Raji (cell line): Measurements from ENCODE around the gene TMEM150B.

Experiments used
- POLR2A ChIP-seq: IDR thresholded peaks from 2 replicates; pipeline ENCODE4 v1.6.1; 2011; ENCODE audit warnings: low read depth, low read length, control low read depth; ENCODE audit not compliant: insufficient read depth

TMEM150B gene

GRCh38 chr19:55360902-55361301 is 35.8 kb upstream of the TMEM150B start:
- no peak for TF ChIP-seq POLR2A

GRCh38 chr19:55358943-55359908 is 34.1 kb upstream of the TMEM150B start:
- no peak for TF ChIP-seq POLR2A

GRCh38 chr19:55358493-55358892 is 33.4 kb upstream of the TMEM150B start:
- no peak for TF ChIP-seq POLR2A

- TF ChIP-seq POLR2A: no peak
Measured at GRCh38 chr19:55355213-55355821, 30.2 kb upstream of the TMEM150B start.

- TF ChIP-seq POLR2A: no peak
Measured at GRCh38 chr19:55354698-55355212, 29.6 kb upstream of the TMEM150B start, which contains the start of gene COX6B2. TSS of gene COX6B2 (minus strand) at chr19:55354719. CDS start at chr19:55354521, 198 bp downstream.

- TF ChIP-seq POLR2A: no peak
Measured at GRCh38 chr19:55353803-55354697, 28.9 kb upstream of the TMEM150B start.

GRCh38 chr19:55353356-55353802 is 28.2 kb upstream of the TMEM150B start:
- no peak for TF ChIP-seq POLR2A

- TF ChIP-seq POLR2A: no peak
Measured at GRCh38 chr19:55352549-55353145, 27.5 kb upstream of the TMEM150B start.

GRCh38 chr19:55352040-55352439 is 26.9 kb upstream of the TMEM150B start:
- no peak for TF ChIP-seq POLR2A

GRCh38 chr19:55350620-55351315 is 25.6 kb upstream of the TMEM150B start:
- TF ChIP-seq POLR2A: no peak

GRCh38 chr19:55348317-55349034 is 23.3 kb upstream of the TMEM150B start:
- no peak for TF ChIP-seq POLR2A

- TF ChIP-seq POLR2A: no peak
Measured at GRCh38 chr19:55347442-55348009, 22.4 kb upstream of the TMEM150B start.
